MM.1S (cell line): Measurements from ENCODE around the gene FASTK.

Experiments used
- EZH2 ChIP-seq: fragments of 300-600 bp; sonication (generic); optimal IDR thresholded peaks from 2 replicates; pipeline ENCODE3; 2017; ENCODE audit warnings: low read depth, mild to moderate bottlenecking, antibody characterized with exemption, low read length, mixed read lengths
- EZH2phosphoT487 ChIP-seq: fragments of 300-600 bp; sonication (generic); IDR thresholded peaks from 2 replicates; pipeline ENCODE4 v1.6.1; 2018; ENCODE audit warnings: antibody characterized with exemption, low read length
- TF ChIP-seq, protein P1 (sequence below): fragments of 300-600 bp; sonication (generic); IDR thresholded peaks from 2 replicates; pipeline ENCODE4 v1.5.1; 2016; ENCODE audit warnings: antibody characterized with exemption, low read length, mixed read lengths

- TF ChIP-seq, protein P1, sequence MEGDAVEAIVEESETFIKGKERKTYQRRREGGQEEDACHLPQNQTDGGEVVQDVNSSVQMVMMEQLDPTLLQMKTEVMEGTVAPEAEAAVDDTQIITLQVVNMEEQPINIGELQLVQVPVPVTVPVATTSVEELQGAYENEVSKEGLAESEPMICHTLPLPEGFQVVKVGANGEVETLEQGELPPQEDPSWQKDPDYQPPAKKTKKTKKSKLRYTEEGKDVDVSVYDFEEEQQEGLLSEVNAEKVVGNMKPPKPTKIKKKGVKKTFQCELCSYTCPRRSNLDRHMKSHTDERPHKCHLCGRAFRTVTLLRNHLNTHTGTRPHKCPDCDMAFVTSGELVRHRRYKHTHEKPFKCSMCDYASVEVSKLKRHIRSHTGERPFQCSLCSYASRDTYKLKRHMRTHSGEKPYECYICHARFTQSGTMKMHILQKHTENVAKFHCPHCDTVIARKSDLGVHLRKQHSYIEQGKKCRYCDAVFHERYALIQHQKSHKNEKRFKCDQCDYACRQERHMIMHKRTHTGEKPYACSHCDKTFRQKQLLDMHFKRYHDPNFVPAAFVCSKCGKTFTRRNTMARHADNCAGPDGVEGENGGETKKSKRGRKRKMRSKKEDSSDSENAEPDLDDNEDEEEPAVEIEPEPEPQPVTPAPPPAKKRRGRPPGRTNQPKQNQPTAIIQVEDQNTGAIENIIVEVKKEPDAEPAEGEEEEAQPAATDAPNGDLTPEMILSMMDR = no peak
- TF ChIP-seq EZH2 (no peak), EZH2phosphoT487 (no peak)
Measured at GRCh38 chr7:151129117-151129959, 48.7 kb upstream of the FASTK start.
